Measurements from ENCODE around the gene TMEM203. TPM values are rescaled to one million over a fixed set of nuclear protein-coding genes. Genes with fewer than 3 reads are reported as not detected.

TMEM203 gene
- total and polyA plus RNA-seq, 2 of the 13 experiments (the other 11 are each of a cell fraction or from before 2014, with no cell fraction given), result 23.4 to 36.7 TPM

- TF ChIP-seq ZBTB34 (CRISPR knock-in tag; IDR thresholded peaks at IDR 0.05) (0 out of 2 replicates have a peak, but pooled peaks have one; percentile 44), KDM5B (CRISPR knock-in tag; IDR thresholded peaks at IDR 0.05; ENCODE audit: borderline replicate concordance) (peak; percentile 79; the same call in 1 of the 2 replicates), AGO1 (IDR thresholded peaks at IDR 0.05; ENCODE audit: low read depth, low read length, poor library complexity, severe bottlenecking) (peak; percentile 11), ZBTB7B (CRISPR knock-in tag; IDR thresholded peaks at IDR 0.05) (0 out of 2 replicates have a peak, but pooled peaks have one; percentile 32), SPEN (CRISPR knock-in tag; IDR thresholded peaks at IDR 0.05; ENCODE audit: low read depth) (peak; percentile 8; the same call in 1 of the 2 replicates), ZNF720 (CRISPR knock-in tag; IDR thresholded peaks at IDR 0.05) (no peak), UBTF (CRISPR knock-in tag; IDR thresholded peaks at IDR 0.05) (peak; percentile 60), HOXA3 (CRISPR knock-in tag; IDR thresholded peaks at IDR 0.05) (no peak), ADNP (CRISPR knock-in tag; IDR thresholded peaks at IDR 0.05) (no peak), TRAFD1 (CRISPR knock-in tag; IDR thresholded peaks at IDR 0.05; ENCODE audit: borderline replicate concordance) (no peak), ZNF292 (CRISPR knock-in tag; IDR thresholded peaks at IDR 0.05; ENCODE audit: borderline replicate concordance, low read depth) (peak; percentile 66; the same call in 1 of the 2 replicates), CREM (IDR thresholded peaks at IDR 0.05) (no peak), CREM (CRISPR knock-in tag; IDR thresholded peaks at IDR 0.05) (no peak), ZGPAT (CRISPR knock-in tag; IDR thresholded peaks at IDR 0.05) (peak; percentile 44), PRDM15 (CRISPR knock-in tag; IDR thresholded peaks at IDR 0.05) (peak; percentile 42; the same call in 1 of the 2 replicates)
These were observed 48.5 kb upstream of the TMEM203 start (continued) for GRCh38 chr9:137253717-137254623.
